Liver (tissue), 9 donors: ENCODE data around the gene CABYR. TPM values are rescaled to one million over a fixed set of nuclear protein-coding genes. Genes with fewer than 3 reads are reported as not detected.

Experiments used
- DNase-seq: peaks from one replicate; pipeline ENCODE4 v3.0.0-alpha.2; 2017; ENCODE audit warnings: low spot score
- H3K27ac ChIP-seq, 2 donors: one replicate each; pipeline ENCODE4 v1.7.0; 2013; ENCODE audit warnings: inconsistent platforms in 2 of 2, low read length in 2 of 2, control low read depth in 1 of 2, low read depth in 1 of 2, mild to moderate bottlenecking in 1 of 2
- H3K27me3 ChIP-seq, 4 donors: one replicate each; pipeline versions ENCODE4 v1.6.1 to v1.7.0; 2013; ENCODE audit warnings: low read length in 3 of 4, inconsistent platforms in 1 of 4, mild to moderate bottlenecking in 1 of 4, moderate library complexity in 1 of 4; ENCODE audit not compliant: control insufficient read depth in 4 of 4, insufficient read depth in 4 of 4
- H3K36me3 ChIP-seq, 4 donors: one replicate each; pipeline versions ENCODE4 v1.6.1 to v1.7.0; 2013; ENCODE audit warnings: low read length in 3 of 4, mild to moderate bottlenecking in 3 of 4, low read depth in 1 of 4, moderate library complexity in 1 of 4; ENCODE audit not compliant: control insufficient read depth in 4 of 4, insufficient read depth in 3 of 4
- H3K4me1 ChIP-seq, 4 donors: one replicate each; pipeline versions ENCODE4 v1.6.1 to v1.7.0; 2013; ENCODE audit warnings: low read length in 3 of 4, mild to moderate bottlenecking in 3 of 4, moderate library complexity in 1 of 4; ENCODE audit not compliant: control insufficient read depth in 4 of 4, insufficient read depth in 4 of 4
- H3K4me3 ChIP-seq, 3 donors: one replicate each; pipeline versions ENCODE4 v1.6.1 to v1.7.0; 2013; ENCODE audit warnings: low read length in 3 of 3, control low read depth in 1 of 3, low read depth in 1 of 3, mild to moderate bottlenecking in 1 of 3
- H3K9ac ChIP-seq, 2 donors: one replicate each; pipeline ENCODE4 v1.7.0; 2013; ENCODE audit warnings: low read length in 2 of 2, mild to moderate bottlenecking in 2 of 2, moderate library complexity in 2 of 2, control low read depth in 1 of 2, low read depth in 1 of 2
- H3K9me3 ChIP-seq, 4 donors: one replicate each; pipeline versions ENCODE4 v1.6.1 to v1.7.0; 2013; ENCODE audit warnings: low read length in 3 of 4; ENCODE audit not compliant: control insufficient read depth in 4 of 4
- EGR1 ChIP-seq, 2 donors: IDR thresholded peaks; 2 replicates each; pipeline ENCODE4 v1.6.1; 2016 to 2018; ENCODE audit warnings: antibody characterized with exemption in 2 of 2, low read depth in 2 of 2
- FOXA1 ChIP-seq: IDR thresholded peaks from 2 replicates; pipeline ENCODE4 v1.6.1; 2016; ENCODE audit warnings: antibody characterized with exemption
- FOXA2 ChIP-seq: IDR thresholded peaks from 2 replicates; pipeline ENCODE4 v1.6.1; 2016; ENCODE audit warnings: antibody characterized with exemption
- GABPA ChIP-seq, 2 donors: IDR thresholded peaks in 1 of 2; conservative IDR thresholded peaks in 1 of 2; 2 replicates each; pipeline ENCODE4 v1.6.1; 2016; ENCODE audit warnings: antibody characterized with exemption in 2 of 2, mild to moderate bottlenecking in 1 of 2, moderate library complexity in 1 of 2
- HNF4A ChIP-seq, 2 donors: conservative IDR thresholded peaks; 2 replicates each; pipeline ENCODE4 v1.6.1; 2016; ENCODE audit warnings: antibody characterized with exemption in 2 of 2, mild to moderate bottlenecking in 2 of 2
- HNF4G ChIP-seq: IDR thresholded peaks from 2 replicates; pipeline ENCODE4 v1.6.1; 2016; ENCODE audit warnings: antibody characterized with exemption
- JUND ChIP-seq, 2 donors: IDR thresholded peaks; 2 replicates each; pipeline ENCODE4 v1.6.1; 2016; ENCODE audit warnings: antibody characterized with exemption in 2 of 2
- NR2F2 ChIP-seq: IDR thresholded peaks from 2 replicates; pipeline ENCODE4 v1.6.1; 2016; ENCODE audit warnings: antibody characterized with exemption
- RAD21 ChIP-seq, 2 donors: IDR thresholded peaks; 2 replicates each; pipeline ENCODE4 v1.6.1; 2016; ENCODE audit warnings: antibody characterized with exemption in 2 of 2, mild to moderate bottlenecking in 2 of 2
- RXRA ChIP-seq, 2 donors: IDR thresholded peaks; 2 replicates each; pipeline ENCODE4 v1.6.1; 2017 to 2018; ENCODE audit warnings: antibody characterized with exemption in 2 of 2, mild to moderate bottlenecking in 1 of 2
- SP1 ChIP-seq: IDR thresholded peaks from 2 replicates; pipeline ENCODE4 v1.6.1; 2018; ENCODE audit warnings: antibody characterized with exemption, mild to moderate bottlenecking
- TAF1 ChIP-seq: conservative IDR thresholded peaks from 2 replicates; pipeline ENCODE4 v1.6.1; 2016; ENCODE audit warnings: antibody characterized with exemption, mild to moderate bottlenecking
- YY1 ChIP-seq: IDR thresholded peaks from 2 replicates; pipeline ENCODE4 v1.6.1; 2016; ENCODE audit warnings: antibody characterized with exemption, mild to moderate bottlenecking
- WGBS: extraction: QIAGEN DNeasy Blood & Tissue Kit; methylation state at CpG from one replicate; pipeline ENCODE4 v1.1.7; 2013; 5-methylcytosine and 5-hydroxymethylcytosine counted together
- polyA plus RNA-seq, 2 donors: library from polyadenylated mRNA; stranded (reverse) in 1 of 2; unstranded in 1 of 2; fragments of 200-250 nt in 1 of 2; fragments of >200 nt in 1 of 2; fragmentation: Nextera tagmentation in 1 of 2; extraction: Ambion mirVana in 1 of 2; gene quantifications; one replicate each; pipeline versions ENCODE4 v1.2.1 to v1.2.3, GENCODE V29; 2013 to 2015
- total RNA-seq, 2 donors: library from RNA; depleted of rRNA; stranded (reverse); fragments of >200 nt; gene quantifications; one replicate each; pipeline ENCODE4 v1.2.3, GENCODE V29; 2014
- TF ChIP-seq, protein P1 (sequence below): IDR thresholded peaks from 2 replicates; pipeline ENCODE4 v1.6.1; 2016; ENCODE audit warnings: antibody characterized with exemption
- TF ChIP-seq, protein P2 (sequence below): IDR thresholded peaks from 2 replicates; pipeline ENCODE4 v1.6.1; 2016; ENCODE audit warnings: antibody characterized with exemption
- TF ChIP-seq, protein P3 (sequence below): IDR thresholded peaks from 2 replicates; pipeline ENCODE4 v1.6.1; 2016; ENCODE audit warnings: antibody characterized with exemption
- TF ChIP-seq, protein P4 (sequence below): fragments of 150-350 bp; IDR thresholded peaks from 2 replicates; pipeline ENCODE4 v1.5.1; 2017; ENCODE audit warnings: improper control_type of control experiment, low read depth, low read length; ENCODE audit not compliant: missing input control
- donor health status: healthy.
- donor health status: healthy.
- donor health status: healthy.
- donor health status: healthy.
- donor health status: healthy.

CABYR gene
- total and polyA plus RNA-seq, 4 donors: 0.19 to 0.67 (median 0.32) TPM

DNA sequence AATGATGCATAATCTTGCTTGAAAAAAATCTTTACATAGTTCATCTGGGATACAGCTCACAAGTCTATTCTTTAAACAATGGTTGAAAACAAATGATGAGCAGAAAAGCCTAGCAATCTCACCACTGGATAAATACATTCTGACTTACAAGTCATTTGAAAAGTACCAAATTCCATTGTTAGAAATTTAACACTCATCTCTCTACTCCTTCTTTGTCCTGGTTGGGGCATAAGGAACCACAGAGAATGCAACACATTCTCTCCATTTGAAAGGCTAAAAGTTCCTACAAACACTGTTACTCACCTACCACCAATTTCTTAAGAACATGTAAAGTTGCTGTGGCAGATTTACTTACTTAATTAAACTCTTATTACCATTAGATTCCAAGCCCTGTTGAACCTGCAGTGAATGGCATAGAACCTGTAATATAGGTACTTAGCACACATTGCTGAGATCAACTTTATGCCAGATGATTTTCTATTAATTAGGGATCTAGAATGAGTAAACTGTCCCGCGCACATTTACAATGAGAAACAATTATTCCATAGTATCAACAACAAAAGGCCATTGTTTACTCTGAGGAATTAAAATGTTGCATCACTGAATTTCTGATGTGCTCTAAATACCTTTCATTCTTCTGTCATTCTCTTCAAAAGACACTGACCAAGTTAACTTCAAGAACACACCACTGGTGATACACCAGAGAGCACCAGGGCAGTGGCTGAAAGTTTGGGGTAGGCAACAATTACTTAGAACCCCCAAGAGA is 69.6 kb downstream of the CABYR start:
- no peak overlapping the region for H3K9ac ChIP-seq
- no peaks in the 10 kb centered on the region for H3K27me3 ChIP-seq
- TF ChIP-seq GABPA (IDR thresholded peaks at IDR 0.05 in 1 of 2, conservative IDR thresholded peaks at IDR 0.05 in 1 of 2): no peak
- TF ChIP-seq, protein P1, sequence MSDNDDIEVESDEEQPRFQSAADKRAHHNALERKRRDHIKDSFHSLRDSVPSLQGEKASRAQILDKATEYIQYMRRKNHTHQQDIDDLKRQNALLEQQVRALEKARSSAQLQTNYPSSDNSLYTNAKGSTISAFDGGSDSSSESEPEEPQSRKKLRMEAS: no peak
- TF ChIP-seq FOXA2: no peak
- TF ChIP-seq SP1: no peak
- TF ChIP-seq, protein P2, sequence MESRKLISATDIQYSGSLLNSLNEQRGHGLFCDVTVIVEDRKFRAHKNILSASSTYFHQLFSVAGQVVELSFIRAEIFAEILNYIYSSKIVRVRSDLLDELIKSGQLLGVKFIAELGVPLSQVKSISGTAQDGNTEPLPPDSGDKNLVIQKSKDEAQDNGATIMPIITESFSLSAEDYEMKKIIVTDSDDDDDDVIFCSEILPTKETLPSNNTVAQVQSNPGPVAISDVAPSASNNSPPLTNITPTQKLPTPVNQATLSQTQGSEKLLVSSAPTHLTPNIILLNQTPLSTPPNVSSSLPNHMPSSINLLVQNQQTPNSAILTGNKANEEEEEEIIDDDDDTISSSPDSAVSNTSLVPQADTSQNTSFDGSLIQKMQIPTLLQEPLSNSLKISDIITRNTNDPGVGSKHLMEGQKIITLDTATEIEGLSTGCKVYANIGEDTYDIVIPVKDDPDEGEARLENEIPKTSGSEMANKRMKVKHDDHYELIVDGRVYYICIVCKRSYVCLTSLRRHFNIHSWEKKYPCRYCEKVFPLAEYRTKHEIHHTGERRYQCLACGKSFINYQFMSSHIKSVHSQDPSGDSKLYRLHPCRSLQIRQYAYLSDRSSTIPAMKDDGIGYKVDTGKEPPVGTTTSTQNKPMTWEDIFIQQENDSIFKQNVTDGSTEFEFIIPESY: no peak
- TF ChIP-seq, protein P3, sequence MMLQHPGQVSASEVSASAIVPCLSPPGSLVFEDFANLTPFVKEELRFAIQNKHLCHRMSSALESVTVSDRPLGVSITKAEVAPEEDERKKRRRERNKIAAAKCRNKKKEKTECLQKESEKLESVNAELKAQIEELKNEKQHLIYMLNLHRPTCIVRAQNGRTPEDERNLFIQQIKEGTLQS: no peak
- TF ChIP-seq HNF4G: no peak
- TF ChIP-seq YY1: no peak
- TF ChIP-seq, protein P4, sequence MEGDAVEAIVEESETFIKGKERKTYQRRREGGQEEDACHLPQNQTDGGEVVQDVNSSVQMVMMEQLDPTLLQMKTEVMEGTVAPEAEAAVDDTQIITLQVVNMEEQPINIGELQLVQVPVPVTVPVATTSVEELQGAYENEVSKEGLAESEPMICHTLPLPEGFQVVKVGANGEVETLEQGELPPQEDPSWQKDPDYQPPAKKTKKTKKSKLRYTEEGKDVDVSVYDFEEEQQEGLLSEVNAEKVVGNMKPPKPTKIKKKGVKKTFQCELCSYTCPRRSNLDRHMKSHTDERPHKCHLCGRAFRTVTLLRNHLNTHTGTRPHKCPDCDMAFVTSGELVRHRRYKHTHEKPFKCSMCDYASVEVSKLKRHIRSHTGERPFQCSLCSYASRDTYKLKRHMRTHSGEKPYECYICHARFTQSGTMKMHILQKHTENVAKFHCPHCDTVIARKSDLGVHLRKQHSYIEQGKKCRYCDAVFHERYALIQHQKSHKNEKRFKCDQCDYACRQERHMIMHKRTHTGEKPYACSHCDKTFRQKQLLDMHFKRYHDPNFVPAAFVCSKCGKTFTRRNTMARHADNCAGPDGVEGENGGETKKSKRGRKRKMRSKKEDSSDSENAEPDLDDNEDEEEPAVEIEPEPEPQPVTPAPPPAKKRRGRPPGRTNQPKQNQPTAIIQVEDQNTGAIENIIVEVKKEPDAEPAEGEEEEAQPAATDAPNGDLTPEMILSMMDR: no peak
- TF ChIP-seq NR2F2: no peak
- TF ChIP-seq RAD21 (IDR thresholded peaks at IDR 0.05): no peak
- H3K4me1 ChIP-seq: peaks cover 0 to 3% (median 0%) of the 10 kb centered on the region in 4 donors
- H3K4me3 ChIP-seq: no peak overlapping the region
- H3K9me3 ChIP-seq: no peaks in the 10 kb centered on the region
- H3K36me3 ChIP-seq: no peaks in the 10 kb centered on the region
- no peak overlapping the region for H3K27ac ChIP-seq
- 49% methylated on average over 2 of the region's 2 CpGs for WGBS
- no peak for DNase-seq

DNA sequence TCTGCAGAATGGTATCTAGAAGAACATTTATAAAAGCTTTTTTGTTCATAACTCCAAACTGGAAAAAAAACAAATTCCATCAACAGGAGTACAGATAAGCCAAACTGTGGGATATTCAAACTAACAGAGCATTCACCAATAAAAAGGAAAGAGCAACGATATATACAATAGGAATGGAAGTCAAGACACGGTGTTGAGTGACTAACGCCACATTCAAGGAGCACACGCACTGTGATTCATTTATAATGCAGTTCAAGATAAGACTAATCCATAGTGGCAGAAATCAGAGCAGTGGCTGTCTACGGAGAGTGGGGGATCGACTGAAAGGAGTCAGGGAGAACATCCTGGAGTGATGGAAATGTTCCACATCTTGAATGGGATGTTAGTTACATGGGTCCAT is 70.7 kb downstream of the CABYR start:
- no peak for DNase-seq
- H3K9me3 ChIP-seq: no peaks in the 10 kb centered on the region
- TF ChIP-seq, protein P3: no peak
- TF ChIP-seq GABPA (IDR thresholded peaks at IDR 0.05 in 1 of 2, conservative IDR thresholded peaks at IDR 0.05 in 1 of 2) (no peak), EGR1 (IDR thresholded peaks at IDR 0.05; ENCODE audit: low read depth in 2 of 2) (no peak), HNF4G (no peak), HNF4A (conservative IDR thresholded peaks at IDR 0.05) (no peak), JUND (IDR thresholded peaks at IDR 0.05) (no peak), RXRA (IDR thresholded peaks at IDR 0.05) (no peak), YY1 (no peak), RAD21 (IDR thresholded peaks at IDR 0.05) (no peak), NR2F2 (no peak), FOXA2 (no peak), SP1 (no peak), TAF1 (no peak), FOXA1 (no peak)
- TF ChIP-seq, protein P1: no peak
- TF ChIP-seq, protein P2: no peak
- no peaks in the 10 kb centered on the region for H3K27me3 ChIP-seq
- WGBS: 97% methylated on average over 6 of the region's 6 CpGs
- no peak overlapping the region for H3K4me3 ChIP-seq
- H3K4me1 ChIP-seq: peaks cover 0 to 3% (median 0%) of the 10 kb centered on the region in 4 donors
- H3K27ac ChIP-seq: no peak overlapping the region
- H3K9ac ChIP-seq: no peak overlapping the region
- no peaks in the 10 kb centered on the region for H3K36me3 ChIP-seq
